Activated CD4-positive, alpha-beta T cell treated with anti-CD3 and anti-CD28 coated beads, Interleukin-2, amount 50 U/mL, for 48 hours (primary cell): ENCODE results near the gene TOMM20L.
A peak's percentile ranks its signal among the peaks of the same experiment; 100 is the strongest.
"Not testable (repeated sequence)": the region's sequence is repeated elsewhere in the genome, so short reads cannot be mapped to it uniquely, and the experiment has no call there.

Experiments used
- DNase-seq, 2 experiments: peaks; one replicate each; pipeline ENCODE4 v3.0.0-alpha.2; 2020

Gene TOMM20L

DNA sequence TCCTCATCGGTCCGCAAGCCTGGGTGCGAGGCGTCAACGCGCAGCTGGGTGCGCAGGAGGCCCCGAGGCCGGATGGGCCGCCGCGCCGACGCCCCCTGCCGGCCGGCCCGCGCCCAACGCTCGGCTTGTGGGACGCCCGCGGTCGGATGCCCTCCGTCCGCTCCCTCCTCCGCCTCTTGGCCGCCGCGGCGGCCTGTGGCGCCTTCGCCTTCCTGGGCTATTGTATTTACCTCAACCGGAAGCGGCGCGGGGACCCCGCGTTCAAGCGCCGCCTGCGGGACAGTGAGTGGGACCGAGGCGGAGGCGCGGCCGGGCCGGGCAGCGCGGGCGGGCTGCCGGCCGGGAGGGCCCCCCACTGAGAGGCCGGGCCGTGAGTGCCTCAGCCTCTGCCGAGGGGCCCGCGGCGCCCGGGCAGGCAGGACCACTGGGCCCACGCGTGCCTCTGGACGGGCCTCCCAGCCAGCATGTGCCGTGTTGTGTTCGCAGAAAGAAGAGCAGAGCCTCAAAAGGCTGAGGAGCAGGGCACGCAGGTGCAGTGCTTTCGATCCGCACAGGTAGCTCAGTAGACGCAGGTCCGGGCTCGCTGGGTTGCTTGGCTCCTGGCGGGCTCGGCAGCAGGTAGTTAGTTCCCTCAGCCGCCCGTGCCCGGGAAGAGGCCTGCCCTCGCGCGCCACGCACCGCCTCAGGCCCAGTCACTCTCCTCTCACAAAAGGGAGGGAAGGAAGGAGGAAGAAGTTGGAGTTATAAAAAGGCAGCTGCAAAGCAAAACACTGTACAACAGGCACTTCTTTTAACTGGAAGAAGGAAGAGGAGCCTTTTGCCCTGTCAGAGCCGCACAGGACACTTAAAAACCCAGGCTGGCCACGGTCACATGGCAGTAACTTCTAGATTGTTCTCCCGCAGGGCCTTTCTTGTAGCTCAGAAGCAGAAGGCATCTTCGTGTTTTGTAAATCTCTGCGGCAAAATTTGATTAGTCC is at the start of gene TOMM20L:
Gene TOMM20L, plus strand, starts transcription at position 119 of the 977 bp plus-strand sequence. Its CDS starts 28 bp downstream, at position 147.
- DNase-seq = peak; percentile 72 to 79

DNA sequence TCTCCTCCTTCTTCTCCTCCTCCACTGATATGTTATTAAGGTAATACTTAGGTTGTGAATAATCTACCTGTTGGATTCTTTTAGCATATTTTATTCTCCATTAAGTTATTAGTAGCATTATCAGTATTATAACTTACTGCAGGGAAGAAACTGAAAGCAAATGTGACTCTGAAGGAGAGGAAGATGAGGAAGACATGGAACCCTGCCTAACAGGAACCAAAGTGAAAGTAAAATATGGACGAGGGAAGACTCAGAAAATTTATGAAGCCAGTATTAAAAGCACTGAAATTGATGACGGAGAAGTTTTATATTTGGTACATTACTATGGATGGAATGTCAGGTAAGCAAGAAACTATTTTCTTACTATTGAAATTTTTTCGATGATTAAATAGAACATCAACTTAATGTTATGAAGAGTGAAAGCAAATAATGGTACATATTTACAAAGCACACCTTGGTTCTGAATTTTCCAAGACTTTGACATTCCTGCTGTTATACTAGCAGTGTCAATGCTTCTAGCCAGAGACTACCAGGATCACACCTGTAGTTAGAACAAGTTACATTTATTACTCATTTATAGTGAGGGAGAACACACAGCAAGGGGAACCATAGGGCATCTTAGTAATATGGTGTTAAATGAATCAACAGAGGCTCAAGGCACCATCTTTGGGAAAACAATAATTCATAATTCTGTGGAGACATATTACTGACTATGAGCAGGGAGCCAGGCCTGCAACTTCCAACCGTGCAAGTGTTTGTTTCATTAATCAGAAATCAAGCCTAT is 42.0 kb upstream of the TOMM20L start:
- DNase-seq = no peak

DNA sequence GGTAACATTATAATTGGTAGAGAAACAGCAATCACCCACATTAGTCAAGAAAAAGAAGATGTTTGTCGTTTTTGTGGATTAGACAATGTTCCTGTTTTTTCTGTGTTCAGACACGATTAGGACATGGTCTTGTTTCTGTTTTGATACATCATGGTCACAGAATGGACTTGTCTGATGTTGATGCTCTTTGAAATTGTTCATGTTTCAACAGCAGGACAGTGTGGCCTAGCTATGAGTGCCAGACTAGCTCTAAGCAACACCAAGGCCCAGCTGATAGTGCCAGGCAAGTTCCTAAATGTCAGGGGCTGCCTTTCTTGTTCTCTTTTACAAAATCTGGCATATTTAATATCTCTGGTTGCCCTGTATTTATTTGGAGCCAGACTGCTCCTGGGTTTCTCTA is 40.9 kb upstream of the TOMM20L start:
- DNase-seq = no peak

DNA sequence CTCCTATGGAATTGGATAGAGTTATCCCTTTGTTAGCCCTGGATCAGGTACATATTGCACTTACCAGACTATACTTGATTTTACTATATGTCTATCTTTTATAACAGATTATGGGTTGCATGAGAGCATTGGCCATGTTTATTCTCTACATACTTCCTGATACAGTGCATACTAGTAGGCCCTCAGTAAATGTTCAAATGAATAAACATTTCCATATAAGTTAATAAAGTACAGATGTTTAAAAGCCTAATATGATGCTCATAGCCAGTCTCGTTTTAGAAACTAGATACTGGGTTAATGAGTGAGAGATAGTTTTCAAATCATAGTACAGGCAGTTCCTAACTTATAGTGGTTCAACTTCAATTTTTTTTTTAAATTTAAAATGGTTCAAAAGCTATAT is 39.5 kb upstream of the TOMM20L start:
- no peak for DNase-seq

GRCh38 chr14:58362272-58362671 is 33.5 kb upstream of the TOMM20L start:
- DNase-seq = not testable (repeated sequence)

- no peak for DNase-seq
These were observed 32.8 kb upstream of the TOMM20L start for GRCh38 chr14:58362798-58363412.

GRCh38 chr14:58364316-58364715 is 31.4 kb upstream of the TOMM20L start:
- no peak for DNase-seq

GRCh38 chr14:58367296-58367695 is 28.4 kb upstream of the TOMM20L start:
- DNase-seq = no peak

DNA sequence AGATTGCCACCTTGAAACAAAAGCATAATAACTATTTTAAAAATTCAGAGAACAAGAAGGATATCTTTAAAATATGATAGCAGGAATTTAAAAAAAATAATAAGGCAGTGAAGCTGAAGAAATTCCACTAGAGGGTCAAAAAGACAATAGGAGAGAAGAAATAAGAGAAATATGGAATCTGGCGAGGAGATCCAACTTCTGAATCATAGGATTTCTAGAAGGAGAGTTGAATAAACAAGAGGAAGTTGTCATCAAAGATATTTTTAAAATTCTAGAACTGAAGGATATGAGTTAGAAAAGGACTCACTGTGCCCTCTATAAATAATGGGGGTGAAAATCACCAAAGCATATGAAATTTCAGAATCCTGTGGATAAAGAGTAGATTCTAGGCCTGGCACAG is 26.8 kb upstream of the TOMM20L start:
- no peak for DNase-seq

DNA sequence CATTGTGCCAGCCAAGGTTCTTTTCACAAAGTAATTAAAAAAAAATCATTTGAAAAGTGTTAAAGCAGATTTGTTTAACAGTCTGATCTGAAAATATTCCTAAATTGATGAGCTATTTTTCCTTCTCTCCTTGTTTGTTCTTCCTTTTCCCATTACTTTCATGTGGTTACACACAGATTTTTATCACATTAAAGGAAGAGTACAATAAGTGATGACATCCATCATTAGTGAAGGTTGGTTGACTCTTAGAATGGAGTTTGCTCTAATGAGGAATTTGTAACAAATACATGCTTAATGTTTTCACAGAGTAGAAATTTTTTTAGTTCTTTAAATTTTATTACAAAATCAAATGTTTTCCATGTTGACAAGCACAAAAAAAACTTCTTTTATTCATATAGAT is 18.9 kb upstream of the TOMM20L start:
- DNase-seq = no peak

DNA sequence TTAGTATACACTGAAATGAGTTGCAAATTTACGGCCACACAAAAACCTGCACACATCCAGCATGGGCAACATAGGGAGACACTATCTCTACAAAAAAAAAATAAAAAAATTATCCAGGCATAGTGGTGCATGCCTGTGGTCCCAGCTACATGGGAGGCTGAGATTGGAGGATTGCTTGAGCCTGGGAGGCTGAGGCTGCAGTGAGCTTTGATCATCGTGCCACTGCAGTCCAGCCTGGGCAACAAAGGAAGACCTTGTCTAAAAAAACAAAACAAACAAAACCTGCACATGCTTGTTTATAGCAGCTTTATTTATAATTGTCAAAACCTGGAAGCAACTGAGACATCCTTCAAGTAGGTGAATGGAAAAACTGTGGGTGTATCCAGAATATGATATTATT is 4.9 kb upstream of the TOMM20L start:
- no peak for DNase-seq

- no peak for DNase-seq
These were observed 243 bp upstream of the TOMM20L start for GRCh38 chr14:58395562-58395811.

- no peak for DNase-seq
These were observed 1.4 kb downstream of the TOMM20L start for GRCh38 chr14:58397156-58397555.

- DNase-seq = no peak
These were observed 2.8 kb downstream of the TOMM20L start for GRCh38 chr14:58398495-58398894.

DNA sequence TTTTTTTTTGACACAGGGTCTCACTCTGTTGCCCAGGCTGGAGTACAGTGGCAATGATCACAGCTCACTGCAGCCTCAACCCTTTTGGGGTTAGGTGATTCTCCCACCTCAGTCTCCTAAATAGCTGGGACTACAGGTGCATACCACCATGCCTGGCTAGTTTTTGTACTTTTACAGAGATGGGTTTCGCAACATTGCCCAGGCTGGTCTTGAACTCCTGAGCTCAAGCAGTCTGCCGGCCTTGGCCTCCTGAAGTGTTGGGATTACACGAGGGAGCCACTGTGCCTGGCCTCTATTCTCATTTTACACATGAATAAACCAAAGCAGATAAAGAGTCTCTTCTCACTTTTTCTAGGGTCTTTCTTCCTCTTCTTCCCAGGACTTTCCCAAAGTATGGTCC is 3.2 kb downstream of the TOMM20L start:
- no peak for DNase-seq

DNA sequence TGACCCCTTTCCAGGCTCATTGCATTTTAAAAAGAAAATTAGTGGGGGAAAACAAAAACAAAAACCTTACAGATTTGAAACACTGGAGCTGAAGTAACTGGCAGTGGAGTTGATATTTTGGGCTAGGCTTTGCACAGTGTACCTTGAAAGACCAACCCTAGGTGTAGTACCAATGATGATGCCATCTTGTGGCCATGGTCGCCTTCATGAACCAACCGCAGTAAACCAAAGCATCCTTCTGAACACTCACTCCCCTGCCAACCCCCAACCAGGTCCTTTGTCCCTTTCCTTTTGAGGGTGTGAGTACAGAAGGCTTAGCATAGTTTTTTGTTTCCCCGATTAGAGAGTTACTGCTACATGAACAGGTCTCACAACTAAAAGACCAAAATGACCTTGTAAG is 5.9 kb downstream of the TOMM20L start:
- DNase-seq = no peak

GRCh38 chr14:58408681-58409215 is 13.0 kb downstream of the TOMM20L start:
- DNase-seq = no peak

- DNase-seq = no peak
These were observed 19.1 kb downstream of the TOMM20L start for GRCh38 chr14:58414845-58415244.

DNA sequence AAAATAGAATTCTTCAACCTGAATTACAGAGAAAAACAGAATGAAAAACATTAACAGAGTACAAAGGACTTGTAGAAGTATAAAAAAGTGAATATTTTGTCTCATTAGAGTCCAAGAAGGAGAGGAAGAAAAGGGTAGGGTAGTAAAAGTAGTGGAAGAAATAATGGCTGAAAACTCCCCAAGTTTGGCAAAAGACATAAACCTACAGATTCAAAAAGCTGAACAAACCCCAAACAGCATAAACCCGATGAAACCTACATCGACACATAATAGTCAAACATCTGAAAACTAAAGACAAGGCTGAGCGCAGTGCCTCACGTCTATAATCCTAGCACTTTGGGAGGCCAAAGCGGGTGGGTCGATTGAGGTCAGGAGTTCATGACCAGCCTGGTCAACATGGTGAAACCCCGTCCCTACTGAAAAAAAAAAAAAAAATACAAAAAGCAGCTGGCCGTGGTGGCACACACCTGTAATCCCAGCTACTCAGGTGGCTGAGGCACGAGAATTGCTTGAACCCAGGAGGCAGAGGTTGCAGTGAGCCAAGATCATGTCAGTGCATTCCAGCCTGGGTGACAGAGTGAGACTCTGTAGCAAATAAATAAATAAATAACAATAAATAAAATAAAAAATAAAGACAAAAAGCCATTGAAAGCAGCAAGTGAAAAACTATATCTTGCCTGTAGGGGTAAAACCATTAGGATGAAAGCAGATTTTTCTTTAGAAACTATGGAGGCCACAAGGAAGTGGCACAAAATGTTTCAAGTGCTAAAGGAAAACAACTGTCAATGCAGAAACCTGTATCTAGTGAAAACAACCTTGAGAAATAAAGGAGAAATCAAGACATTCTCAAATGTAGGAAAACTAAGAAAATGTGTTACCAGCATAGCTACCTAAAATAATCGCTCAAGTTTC is 20.2 kb downstream of the TOMM20L start:
- DNase-seq = no peak

DNA sequence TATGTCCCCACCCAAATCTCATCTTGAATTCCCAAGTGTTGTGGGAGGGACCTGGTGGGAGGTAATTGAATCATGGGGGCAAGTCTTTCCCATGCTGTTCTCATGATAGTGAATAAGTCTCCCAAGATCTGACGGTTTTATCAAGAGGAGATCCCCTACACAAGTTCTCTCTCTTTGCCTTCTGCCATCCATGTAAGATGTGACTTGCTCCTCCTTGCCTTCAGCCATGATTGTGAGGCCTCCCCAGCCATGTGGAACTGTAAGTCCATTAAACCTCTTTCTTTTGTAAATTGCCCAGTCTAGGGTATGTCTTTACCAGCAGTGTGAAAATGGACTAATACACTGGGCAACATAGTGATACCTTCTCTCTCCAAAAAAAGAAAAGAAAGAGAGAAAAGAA is 21.2 kb downstream of the TOMM20L start:
- DNase-seq = not testable (repeated sequence)

- peak; percentile 54 to 59 for DNase-seq
These were observed 31.0 kb downstream of the TOMM20L start for GRCh38 chr14:58426670-58427280.
